NB4 (cell line): ENCODE data around the gene DUSP28.

Source experiments
- DNase-seq: peaks from one replicate; pipeline ENCODE4 v3.0.0; 2010; ENCODE audit warnings: low read depth
- H3K4me3 ChIP-seq: one replicate; pipeline ENCODE4 v1.5.1; 2011; ENCODE audit warnings: mild to moderate bottlenecking, low read depth, low read length, moderate library complexity
- CTCF ChIP-seq: IDR thresholded peaks from one replicate; pipeline ENCODE4 v1.5.1; 2012; ENCODE audit warnings: low read depth, low read length
- MAX ChIP-seq: IDR thresholded peaks from 2 replicates; pipeline ENCODE4 v1.6.1; 2011; ENCODE audit warnings: low read depth, low read length
- MYC ChIP-seq: IDR thresholded peaks from 2 replicates; pipeline ENCODE4 v1.6.1; 2011; ENCODE audit warnings: low read depth, low read length
- POLR2A ChIP-seq: IDR thresholded peaks from 2 replicates; pipeline ENCODE4 v1.6.1; 2011; ENCODE audit warnings: mild to moderate bottlenecking; ENCODE audit not compliant: insufficient read length; ENCODE audit errors: extremely low read depth

DUSP28 gene

GRCh38 chr2:240557101-240557751 lies 2.9 kb upstream of the DUSP28 start:
- no peak for DNase-seq
- no peak overlapping the region for H3K4me3 ChIP-seq
- TF ChIP-seq CTCF (no peak), MAX (no peak), MYC (no peak), POLR2A (no peak)

- peak within 1 kb of the TSS; percentile 87 for H3K4me3 ChIP-seq
- no peak for DNase-seq
- TF ChIP-seq MYC (no peak), POLR2A (no peak), MAX (no peak), CTCF (no peak)
These were observed 2.3 kb upstream of the DUSP28 start, which contains the start of gene ANKMY1 for GRCh38 chr2:240557808-240558207. Gene ANKMY1, minus strand, starts transcription at chr2:240557988. Its CDS starts 653 bp downstream, at chr2:240557335.

- TF ChIP-seq CTCF (no peak), POLR2A (no peak), MAX (no peak), MYC (no peak)
- no peak for DNase-seq
- H3K4me3 ChIP-seq: peak overlapping the region; percentile 87
These were observed 1.9 kb upstream of the DUSP28 start for GRCh38 chr2:240558236-240558761.

GRCh38 chr2:240559286-240559685 lies 871 bp upstream of the DUSP28 start:
- TF ChIP-seq MAX (no peak), MYC (no peak)
- peak overlapping the region; percentile 87 for H3K4me3 ChIP-seq
- peak; percentile 44 for DNase-seq

- DNase-seq: peak; percentile 98
- TF ChIP-seq MYC (peak; percentile 83), POLR2A (peak; percentile 96), CTCF (no peak), MAX (peak; percentile 78)
- peak overlapping the region; percentile 87 for H3K4me3 ChIP-seq
These were observed 545 bp downstream of the DUSP28 start for GRCh38 chr2:240560480-240561324.
